H1 (cell line): ENCODE data around the gene MOGAT2. TPM values are rescaled to one million over a fixed set of nuclear protein-coding genes. Genes with fewer than 3 reads are reported as not detected.
"Not testable (repeated sequence)": the region's sequence is repeated elsewhere in the genome, so short reads cannot be mapped to it uniquely, and the experiment has no call there.

Experiments
- CTCF ChIA-PET: fragments of 300-600 bp; sonication (Branson Sonifier 250); formaldehyde crosslinking; loops from one replicate; lab custom pipeline; 2021; ENCODE audit not compliant: partially characterized antibody; lab: Charles Lee
- POLR2A ChIA-PET: fragments of 300-600 bp; sonication (Branson Sonifier 250); formaldehyde crosslinking; loops from one replicate; lab custom pipeline; 2021; ENCODE audit warnings: inconsistent platforms; ENCODE audit not compliant: partially characterized antibody; lab: Charles Lee
- DNase-seq, 2 experiments: peaks; one replicate each; pipeline versions ENCODE4 v3.0.0 to v3.0.0-alpha.2; 2010 to 2022; ENCODE audit warnings: low spot score in 2 of 2, low read depth in 1 of 2, mixed read lengths in 1 of 2
- FAIRE-seq: peaks from 2 replicates; lab custom pipeline; 2011; peaks lifted over from hg19 to GRCh38; lab: Jason Lieb, UNC
- H2AFZ ChIP-seq: 2 replicates; pipeline ENCODE4 v1.8.1; 2012; ENCODE audit warnings: low read length, inconsistent platforms
- H2AK5ac ChIP-seq: 2 replicates; pipeline ENCODE4 v1.6.1; 2013; ENCODE audit warnings: low read depth, low read length
- H2BK120ac ChIP-seq: replicated peaks from 2 replicates; pipeline ENCODE3; 2013; ENCODE audit warnings: low read depth, low read length, inconsistent platforms
- H2BK12ac ChIP-seq: 2 replicates; pipeline ENCODE4 v1.6.1; 2013; ENCODE audit warnings: low read depth, low read length
- H2BK15ac ChIP-seq: 2 replicates; pipeline ENCODE4 v1.6.1; 2013; ENCODE audit warnings: low read length
- H2BK20ac ChIP-seq: 2 replicates; pipeline ENCODE4 v1.6.1; 2013; ENCODE audit warnings: low read length
- H2BK5ac ChIP-seq: 2 replicates; pipeline ENCODE4 v1.6.1; 2013; ENCODE audit warnings: low read depth, low read length
- H3K14ac ChIP-seq: 2 replicates; pipeline ENCODE4 v1.6.1; 2013; ENCODE audit warnings: inconsistent platforms; ENCODE audit not compliant: insufficient read length
- H3K18ac ChIP-seq: 2 replicates; pipeline ENCODE4 v1.6.1; 2013; ENCODE audit warnings: low read length; ENCODE audit errors: extremely low read depth
- H3K23ac ChIP-seq: 2 replicates; pipeline ENCODE4 v1.6.1; 2013; ENCODE audit warnings: inconsistent platforms; ENCODE audit not compliant: insufficient read length
- H3K23me2 ChIP-seq: 2 replicates; pipeline ENCODE4 v1.6.1; 2013; ENCODE audit warnings: low read depth, low read length
- H3K27ac ChIP-seq: 2 replicates; pipeline ENCODE4 v1.6.1; 2011; ENCODE audit warnings: low read depth, low read length, inconsistent platforms
- H3K27me3 ChIP-seq, 4 experiments: replicated peaks in 1 of 4; 1 replicate in 1 of 4; 2 replicates in 3 of 4; pipeline versions ENCODE4 v1.6.1 to v1.8.1; 2011 to 2013; ENCODE audit warnings: low read length in 3 of 4, mild to moderate bottlenecking in 3 of 4, inconsistent platforms in 2 of 4, mixed read lengths in 2 of 4, moderate library complexity in 1 of 4; ENCODE audit not compliant: control insufficient read depth in 3 of 4, insufficient read depth in 3 of 4; ENCODE audit errors: extremely low read depth in 1 of 4
- H3K36me3 ChIP-seq, 4 experiments: 2 replicates each; pipeline versions ENCODE4 v1.6.1 to v1.8.1; 2011 to 2013; ENCODE audit warnings: mild to moderate bottlenecking in 4 of 4, low read length in 3 of 4, moderate library complexity in 2 of 4, control low read depth in 1 of 4, inconsistent platforms in 1 of 4; ENCODE audit not compliant: insufficient read depth in 4 of 4, control insufficient read depth in 2 of 4
- H3K4ac ChIP-seq: replicated peaks from 2 replicates; pipeline ENCODE3; 2013; ENCODE audit warnings: low read length, low read depth, mixed read lengths, inconsistent platforms; ENCODE audit not compliant: insufficient read length
- H3K4me1 ChIP-seq, 4 experiments: replicated peaks in 1 of 4; 1 replicate in 1 of 4; 2 replicates in 3 of 4; pipeline versions ENCODE4 v1.6.1 to v1.8.1; 2011 to 2013; ENCODE audit warnings: low read length in 3 of 4, inconsistent platforms in 2 of 4, mixed read lengths in 1 of 4; ENCODE audit not compliant: insufficient read depth in 4 of 4, control insufficient read depth in 3 of 4
- H3K4me2 ChIP-seq, 2 experiments: 2 replicates each; pipeline versions ENCODE4 v1.6.1 to v1.8.1; 2011 to 2013; ENCODE audit warnings: low read depth in 2 of 2, low read length in 2 of 2, control low read depth in 1 of 2, inconsistent platforms in 1 of 2, mild to moderate bottlenecking in 1 of 2; ENCODE audit not compliant: insufficient read depth in 1 of 2
- H3K4me3 ChIP-seq, 4 experiments: fragments of 200-600, 300-600 bp in 1 of 4; sonication (generic), shearing (Covaris generic), sonication (Bioruptor Twin) in 1 of 4; 2 replicates each; pipeline versions ENCODE4 v1.5.1 to v1.8.1; 2011 to 2016; ENCODE audit warnings: low read length in 4 of 4, low read depth in 3 of 4, control low read depth in 2 of 4, inconsistent platforms in 2 of 4, mild to moderate bottlenecking in 2 of 4, mixed read lengths in 1 of 4, moderate library complexity in 1 of 4; ENCODE audit not compliant: insufficient read depth in 2 of 4; ENCODE audit errors: extremely low read depth in 1 of 4
- H3K56ac ChIP-seq: replicated peaks from 2 replicates; pipeline ENCODE3; 2013; ENCODE audit warnings: low read depth, mild to moderate bottlenecking, mixed read lengths, low read length, inconsistent platforms; ENCODE audit not compliant: insufficient read length
- H3K79me1 ChIP-seq: 2 replicates; pipeline ENCODE4 v1.6.1; 2013; ENCODE audit warnings: low read depth, low read length, control low read depth
- H3K79me2 ChIP-seq, 2 experiments: 2 replicates each; pipeline versions ENCODE4 v1.6.1 to v1.8.1; 2012 to 2013; ENCODE audit warnings: low read length in 2 of 2, mild to moderate bottlenecking in 2 of 2, inconsistent platforms in 1 of 2; ENCODE audit not compliant: insufficient read depth in 2 of 2, control insufficient read depth in 1 of 2
- H3K9ac ChIP-seq, 4 experiments: replicated peaks in 1 of 4; 1 replicate in 1 of 4; 2 replicates in 3 of 4; pipeline versions ENCODE4 v1.6.1 to v1.8.1; 2011 to 2013; ENCODE audit warnings: low read depth in 3 of 4, low read length in 3 of 4, control low read depth in 2 of 4, mild to moderate bottlenecking in 2 of 4, moderate library complexity in 2 of 4, inconsistent platforms in 1 of 4; ENCODE audit errors: extremely low read depth in 1 of 4
- H3K9me3 ChIP-seq, 2 experiments: 2 replicates each; pipeline versions ENCODE4 v1.6.1 to v1.8.1; 2012 to 2013; ENCODE audit warnings: mild to moderate bottlenecking in 2 of 2, moderate library complexity in 2 of 2, control low read depth in 1 of 2, inconsistent platforms in 1 of 2, low read depth in 1 of 2, low read length in 1 of 2, mixed read lengths in 1 of 2; ENCODE audit not compliant: insufficient read depth in 2 of 2
- H4K20me1 ChIP-seq, 2 experiments: replicated peaks in 1 of 2; 2 replicates each; pipeline versions ENCODE3 to v1.8.1; 2011 to 2013; ENCODE audit warnings: inconsistent platforms in 2 of 2, low read length in 2 of 2, mild to moderate bottlenecking in 1 of 2; ENCODE audit not compliant: insufficient read depth in 2 of 2, control insufficient read depth in 1 of 2
- H4K5ac ChIP-seq: 2 replicates; pipeline ENCODE4 v1.6.1; 2013; ENCODE audit warnings: low read length, low read depth, mixed read lengths, inconsistent platforms; ENCODE audit not compliant: insufficient read length
- H4K8ac ChIP-seq: 2 replicates; pipeline ENCODE4 v1.8.0; 2013; ENCODE audit warnings: mild to moderate bottlenecking, moderate library complexity, low read length, inconsistent platforms; ENCODE audit not compliant: insufficient read depth; ENCODE audit errors: extremely low read depth
- H4K91ac ChIP-seq: replicated peaks from 2 replicates; pipeline ENCODE3; 2013; ENCODE audit warnings: low read length, mixed read lengths, inconsistent platforms; ENCODE audit not compliant: insufficient read length
- WGBS, 2 experiments: shearing (Covaris generic) in 1 of 2; methylation state at CpG; one replicate each; pipeline versions ENCODE4 v1.1.6 to v1.1.7; 2013 to 2015; ENCODE audit warnings: low lambda C conversion rate in 2 of 2, mixed read lengths in 2 of 2, inconsistent platforms in 1 of 2, low coverage in 1 of 2, missing lambda C conversion rate in 1 of 2; ENCODE audit not compliant: insufficient replicate concordance in 2 of 2, insufficient coverage in 1 of 2, insufficient read length in 1 of 2; ENCODE audit errors: extremely low coverage in 1 of 2, missing lambda C conversion rate in 1 of 2; 5-methylcytosine and 5-hydroxymethylcytosine counted together
- polyA plus RNA-seq, 7 experiments: library from polyadenylated mRNA; depleted of rRNA in 3 of 7; stranded (reverse) in 5 of 7; unstranded in 2 of 7; fragments of >200 nt in 5 of 7; fragments of 200-250 nt in 2 of 7; gene quantifications; 1 replicate in 5 of 7; 2 replicates in 1 of 7; 4 replicates in 1 of 7; pipeline versions ENCODE4 v1.2.1 to v1.2.3, GENCODE V29; 2011 to 2013; ENCODE audit warnings: missing spikeins in 2 of 7, mixed read lengths in 2 of 7
- total RNA-seq: library from RNA; stranded (reverse); fragmentation: NEBNext Ultra II Directional; extraction: Animal tissue kit (Norgen Biotek cat#: 25700); gene quantifications from 2 replicates; pipeline ENCODE4 v1.2.1, GENCODE V29; 2021

Gene MOGAT2
- total and polyA plus RNA-seq, 2 of the 8 experiments (the other 6 are each of a cell fraction or from before 2014, with no cell fraction given), result not detected

DNA sequence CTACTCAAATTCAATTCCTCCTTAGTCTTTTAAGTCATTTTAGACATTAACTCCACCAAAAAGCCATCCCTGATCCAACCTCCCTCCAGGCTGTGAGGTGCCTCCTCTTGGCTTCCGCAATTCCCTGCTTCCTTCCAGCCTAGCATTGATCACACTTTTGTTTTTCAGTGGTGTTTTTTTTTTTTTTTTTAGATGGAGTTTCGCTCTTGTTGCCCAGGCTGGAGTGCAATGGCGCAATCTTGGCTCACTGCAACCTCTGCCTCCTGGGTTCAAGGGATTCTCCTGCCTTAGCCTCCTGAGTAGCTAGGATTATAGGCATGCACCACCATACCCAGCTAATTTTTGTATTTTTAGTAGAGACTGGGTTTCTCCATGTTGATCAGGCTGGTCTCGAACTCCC is 25.5 kb downstream of the MOGAT2 start:
- H2AK5ac ChIP-seq, H3K14ac ChIP-seq, H3K36me3 ChIP-seq, H2BK120ac ChIP-seq, H3K4me3 ChIP-seq, H2AFZ ChIP-seq, H4K8ac ChIP-seq, H3K4me2 ChIP-seq, H3K23ac ChIP-seq, H3K27ac ChIP-seq, FAIRE-seq, H3K9me3 ChIP-seq, H3K79me2 ChIP-seq, H2BK12ac ChIP-seq, H3K9ac ChIP-seq, H3K4ac ChIP-seq, H4K20me1 ChIP-seq, H3K23me2 ChIP-seq, H3K27me3 ChIP-seq, DNase-seq, H4K5ac ChIP-seq, H2BK15ac ChIP-seq, H4K91ac ChIP-seq, H2BK5ac ChIP-seq, H3K79me1 ChIP-seq, H3K4me1 ChIP-seq, H2BK20ac ChIP-seq, H3K56ac ChIP-seq, H3K18ac ChIP-seq, POLR2A ChIA-PET: not testable (repeated sequence)
- CTCF ChIA-PET, result interaction anchor here (1.5 kb wide), 1 partner anchor 59 kb away, joined by 4 read pairs; no protein-coding TSS in a partner anchor
- WGBS, 2 experiments, result 96% methylated on average over 2 of the region's 4 CpGs; no CpG with 5 or more reads in 1 of the 2 experiments
